Aorta (tissue), 5 donors: ENCODE data around the gene PLA2G3. TPM values are rescaled to one million over a fixed set of nuclear protein-coding genes. Genes with fewer than 3 reads are reported as not detected.
A peak's percentile ranks its signal among the peaks of the same experiment; 100 is the strongest.

Experiments used
- ATAC-seq: fragments of 200-7000 bp; cut with Tn5 transposase; one replicate; pipeline ENCODE4 v1.9.1; 2022; ENCODE audit warnings: moderate library complexity; ENCODE audit not compliant: low FRiP score
- DNase-seq, 2 donors: peaks; one replicate each; pipeline ENCODE4 v3.0.0-alpha.2; 2020
- H3K27ac ChIP-seq, 2 donors: one replicate each; pipeline ENCODE4 v1.5.1; 2013; ENCODE audit warnings: low read length in 2 of 2, mild to moderate bottlenecking in 2 of 2, moderate library complexity in 2 of 2, control low read depth in 1 of 2, inconsistent platforms in 1 of 2, low read depth in 1 of 2
- H3K27me3 ChIP-seq, 2 donors: one replicate each; pipeline ENCODE4 v1.6.1; 2013; ENCODE audit warnings: control low read depth in 1 of 2, low read length in 1 of 2, mild to moderate bottlenecking in 1 of 2, moderate library complexity in 1 of 2; ENCODE audit not compliant: insufficient read depth in 2 of 2, control insufficient read depth in 1 of 2
- H3K36me3 ChIP-seq, 2 donors: one replicate each; pipeline ENCODE4 v1.6.1; 2013; ENCODE audit warnings: control low read depth in 1 of 2, low read length in 1 of 2, mild to moderate bottlenecking in 1 of 2; ENCODE audit not compliant: insufficient read depth in 2 of 2, control insufficient read depth in 1 of 2
- H3K4me1 ChIP-seq, 2 donors: one replicate each; pipeline ENCODE4 v1.6.1; 2013; ENCODE audit warnings: low read length in 2 of 2, control low read depth in 1 of 2, mild to moderate bottlenecking in 1 of 2, moderate library complexity in 1 of 2; ENCODE audit not compliant: insufficient read depth in 2 of 2, control insufficient read depth in 1 of 2
- H3K4me3 ChIP-seq, 2 donors: one replicate each; pipeline ENCODE4 v1.5.1; 2013; ENCODE audit warnings: low read length in 2 of 2, control low read depth in 1 of 2, mild to moderate bottlenecking in 1 of 2
- H3K9me3 ChIP-seq: one replicate; pipeline ENCODE4 v1.6.1; 2013; ENCODE audit warnings: mild to moderate bottlenecking, low read length; ENCODE audit not compliant: control insufficient read depth
- WGBS, 2 donors: extraction: QIAGEN DNeasy Blood & Tissue Kit; methylation state at CpG; one replicate each; pipeline ENCODE4 v1.1.7; 2013; 5-methylcytosine and 5-hydroxymethylcytosine counted together
- intact Hi-C, 2 donors: fragments of 100-400 bp; cut with DNase I; formaldehyde crosslinking; loops; one replicate each; pipeline versions ENCODE4 v1.14.2 to v1.15.0; 2022
- long read RNA-seq, 2 donors: library from polyadenylated mRNA; unstranded; transcript quantifications; one replicate each; pipeline ENCODE4 v2.0.0, GENCODE V29; 2020 to 2021
- polyA plus RNA-seq, 2 donors: library from polyadenylated mRNA; stranded (reverse); fragments of 200-250 nt; gene quantifications; one replicate each; pipeline ENCODE4 v1.2.3, GENCODE V29; 2013
- total RNA-seq, 2 donors: library from RNA; stranded (reverse); fragmentation: NEBNext Ultra II Directional; extraction: Animal tissue kit (Norgen Biotek cat#: 25700); gene quantifications; one replicate each; pipeline ENCODE4 v1.2.1, GENCODE V29; 2021
- donor health status: healthy with polysubstance abuse.
- donor health status: Bipolar disorder and iron deficiency.
- donor health status: DM: no; HTN: no; CAD: no.
- donor health status: DM: no; HTN: no; CAD: no.
- donor health status: DM: yes; HTN: yes; CAD: no.

PLA2G3 gene, protein sequence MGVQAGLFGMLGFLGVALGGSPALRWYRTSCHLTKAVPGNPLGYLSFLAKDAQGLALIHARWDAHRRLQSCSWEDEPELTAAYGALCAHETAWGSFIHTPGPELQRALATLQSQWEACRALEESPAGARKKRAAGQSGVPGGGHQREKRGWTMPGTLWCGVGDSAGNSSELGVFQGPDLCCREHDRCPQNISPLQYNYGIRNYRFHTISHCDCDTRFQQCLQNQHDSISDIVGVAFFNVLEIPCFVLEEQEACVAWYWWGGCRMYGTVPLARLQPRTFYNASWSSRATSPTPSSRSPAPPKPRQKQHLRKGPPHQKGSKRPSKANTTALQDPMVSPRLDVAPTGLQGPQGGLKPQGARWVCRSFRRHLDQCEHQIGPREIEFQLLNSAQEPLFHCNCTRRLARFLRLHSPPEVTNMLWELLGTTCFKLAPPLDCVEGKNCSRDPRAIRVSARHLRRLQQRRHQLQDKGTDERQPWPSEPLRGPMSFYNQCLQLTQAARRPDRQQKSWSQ
- not detected for total RNA-seq
- under 1 TPM in 1 of 2 donors, not detected in 1; 0.33 TPM for polyA plus RNA-seq
- long read RNA-seq, donor 1 = 0 reads
- long read RNA-seq, donor 2, partial matches to known transcripts = 0 of 1 reads
- long read RNA-seq, donor 2, other reads (novel, unspliced or antisense) = 1 of 1 reads

DNA sequence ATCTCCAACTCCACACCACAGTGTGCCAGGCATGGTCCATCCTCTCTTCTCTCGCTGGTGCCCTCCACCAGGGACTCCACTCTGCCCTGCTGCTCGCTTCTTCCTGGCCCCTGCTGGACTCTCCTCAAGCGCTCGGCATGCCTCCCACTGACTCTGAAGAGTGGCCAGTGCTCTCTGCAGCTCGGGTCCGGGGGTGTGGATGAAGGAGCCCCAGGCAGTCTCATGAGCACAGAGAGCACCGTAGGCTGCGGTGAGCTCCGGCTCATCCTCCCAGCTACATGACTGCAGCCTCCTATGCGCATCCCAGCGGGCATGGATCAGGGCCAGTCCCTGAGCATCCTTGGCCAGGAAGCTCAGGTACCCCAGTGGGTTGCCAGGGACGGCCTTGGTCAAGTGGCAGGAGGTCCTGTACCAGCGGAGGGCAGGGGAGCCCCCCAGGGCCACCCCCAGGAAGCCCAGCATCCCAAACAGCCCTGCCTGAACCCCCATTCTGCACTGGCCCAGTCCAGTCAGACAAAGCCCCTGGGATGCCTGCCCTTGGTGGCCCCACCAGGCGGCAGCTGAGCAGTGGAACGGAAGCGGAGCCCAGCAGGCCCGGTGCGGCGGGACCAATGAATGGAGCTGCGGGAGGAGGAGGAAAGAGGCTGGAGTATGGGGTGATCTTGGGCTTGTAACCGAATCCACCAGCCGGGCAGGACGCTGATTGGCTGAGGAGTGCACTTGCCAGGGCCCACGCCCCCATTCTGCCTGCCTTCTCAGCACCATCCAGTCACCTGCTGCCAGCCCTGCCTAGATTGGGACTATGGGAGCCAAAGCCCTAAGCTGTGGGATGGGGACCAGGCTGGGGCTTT, at the start of gene PLA2G3:
PLA2G3 (minus strand) TSS at position 643 of the 851 bp plus-strand sequence; CDS start at position 489, 154 bp downstream.
- intact Hi-C loops = loop anchor here in 1 of 2 donors (10.0 kb wide), 1 partner anchor 505 kb away; the partner anchor contains the start of gene SLC35E4
- DNase-seq (peak in 1 of 2 donors; percentile 78), ATAC-seq (no peak)
- 25 to 33% methylated on average over 23 to 24 of the region's 24 CpGs for WGBS, 2 donors
- no peak within 1 kb of the TSS for H3K27ac ChIP-seq
- no peaks in the 10 kb centered on the region for H3K9me3 ChIP-seq
- no peaks in the 10 kb centered on the region for H3K27me3 ChIP-seq
- H3K4me3 ChIP-seq = no peak within 1 kb of the TSS
- no peaks in the 10 kb centered on the region for H3K4me1 ChIP-seq
- no peaks in the 10 kb centered on the region for H3K36me3 ChIP-seq

GRCh38 chr22:31187627-31188026, 47.3 kb upstream of the PLA2G3 start:
- Histone ChIP-seq H3K27ac (no peak overlapping the region), H3K27me3 (no peaks in the 10 kb centered on the region), H3K9me3 (no peaks in the 10 kb centered on the region), H3K4me1 (no peaks in the 10 kb centered on the region), H3K36me3 (peaks cover 0 to 2% of the 10 kb centered on the region in 2 donors), H3K4me3 (no peak overlapping the region)
- WGBS, 2 donors = 85 to 88% methylated on average over 6 of the region's 6 CpGs
- ATAC-seq = no peak
- intact Hi-C loops = no loop called here
- DNase-seq = no peak

- ATAC-seq = no peak
- Histone ChIP-seq H3K36me3 (peaks cover 0 to 2% of the 10 kb centered on the region in 2 donors), H3K4me1 (no peaks in the 10 kb centered on the region), H3K4me3 (no peak overlapping the region), H3K27me3 (no peaks in the 10 kb centered on the region), H3K27ac (no peak overlapping the region), H3K9me3 (no peaks in the 10 kb centered on the region)
- WGBS, 2 donors = 96 to 100% methylated on average over 5 of the region's 5 CpGs
- DNase-seq = no peak
- intact Hi-C loops = no loop called here
Observed at GRCh38 chr22:31185056-31185455, 44.7 kb upstream of the PLA2G3 start.

- DNase-seq (no peak), ATAC-seq (no peak)
- intact Hi-C loops = no loop called here
- 92 to 93% methylated on average over 27 to 30 of the region's 30 CpGs for WGBS, 2 donors
- Histone ChIP-seq H3K4me3 (no peak overlapping the region), H3K27me3 (no peaks in the 10 kb centered on the region), H3K4me1 (no peaks in the 10 kb centered on the region), H3K27ac (no peak overlapping the region), H3K9me3 (no peaks in the 10 kb centered on the region), H3K36me3 (peaks cover 0 to 2% of the 10 kb centered on the region in 2 donors)
Observed at GRCh38 chr22:31184015-31184414, 43.7 kb upstream of the PLA2G3 start.

DNA sequence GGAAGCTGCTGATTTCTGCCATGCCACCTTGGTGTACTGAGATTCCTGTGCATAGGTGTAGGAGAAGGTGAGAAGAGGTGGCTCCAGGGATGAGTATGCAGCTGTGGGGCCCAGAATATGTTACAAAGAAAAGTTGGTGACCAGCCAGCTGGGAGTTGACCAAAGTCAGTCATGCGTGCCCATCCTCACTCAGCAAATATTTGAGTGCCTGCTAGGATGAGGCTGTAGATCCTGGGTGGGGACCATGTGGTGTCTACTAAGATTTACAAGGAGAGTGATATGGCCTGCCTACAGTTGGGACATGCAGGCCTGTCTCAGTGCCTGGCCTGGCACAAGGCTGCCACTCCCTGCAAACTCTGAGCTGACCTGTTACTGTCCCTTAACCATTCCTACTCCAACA, 39.0 kb upstream of the PLA2G3 start:
- H3K27ac ChIP-seq = no peak overlapping the region
- H3K36me3 ChIP-seq = no peaks in the 10 kb centered on the region
- WGBS, 2 donors = 20 to 28% methylated on average over 1 of the region's 1 CpG

DNA sequence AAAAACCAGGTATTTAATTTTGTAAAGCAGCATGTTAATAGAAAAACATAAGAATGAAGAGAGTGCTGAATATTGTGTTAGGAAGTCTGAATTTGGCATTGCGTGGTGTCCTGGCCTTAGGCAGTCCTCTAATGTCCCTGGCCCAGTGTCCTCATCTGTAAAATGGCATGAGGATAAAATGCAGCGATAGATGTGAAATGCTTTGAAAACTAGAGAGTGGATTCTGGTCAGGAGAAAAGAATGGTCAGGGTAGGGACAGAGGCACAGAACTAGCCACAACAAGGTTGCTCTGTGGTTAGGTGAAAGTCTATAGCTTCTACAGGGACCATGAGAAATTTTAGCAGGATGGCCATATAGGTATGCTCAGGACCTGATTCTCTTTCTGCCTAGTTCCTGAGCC, 38.6 kb upstream of the PLA2G3 start:
- intact Hi-C loops = no loop called here
- no peaks in the 10 kb centered on the region for H3K9me3 ChIP-seq
- H3K27me3 ChIP-seq = no peaks in the 10 kb centered on the region
- no peak overlapping the region for H3K4me3 ChIP-seq
- H3K36me3 ChIP-seq = no peaks in the 10 kb centered on the region
- DNase-seq (no peak), ATAC-seq (no peak)
- peaks cover 4 to 6% of the 10 kb centered on the region in 2 donors for H3K4me1 ChIP-seq
- no peak overlapping the region for H3K27ac ChIP-seq
- 94 to 96% methylated on average over 2 of the region's 2 CpGs for WGBS, 2 donors

More for the DNA sequence above, 39.0 kb upstream of the PLA2G3 start:
- peaks cover 4 to 6% of the 10 kb centered on the region in 2 donors for H3K4me1 ChIP-seq
- no peaks in the 10 kb centered on the region for H3K9me3 ChIP-seq
- DNase-seq (no peak), ATAC-seq (no peak)
- no peaks in the 10 kb centered on the region for H3K27me3 ChIP-seq
- intact Hi-C loops = no loop called here
- no peak overlapping the region for H3K4me3 ChIP-seq

- peak; percentile 62 for ATAC-seq
- Histone ChIP-seq H3K4me3 (no peak overlapping the region), H3K36me3 (no peaks in the 10 kb centered on the region), H3K27ac (peak overlapping the region; percentile 23 to 85), H3K27me3 (no peaks in the 10 kb centered on the region), H3K4me1 (peaks cover 6 to 7% of the 10 kb centered on the region in 2 donors), H3K9me3 (no peaks in the 10 kb centered on the region)
- intact Hi-C loops = no loop called here
- DNase-seq = peak; percentile 82 to 84
- WGBS, 2 donors = 48 to 54% methylated on average over 6 of the region's 6 CpGs
Observed at GRCh38 chr22:31177420-31178162, 37.3 kb upstream of the PLA2G3 start.

- no peak for DNase-seq
Observed at GRCh38 chr22:31176923-31177322, 36.6 kb upstream of the PLA2G3 start.

More at GRCh38 chr22:31176923-31177322, 36.6 kb upstream of the PLA2G3 start:
- Histone ChIP-seq H3K27ac (peak overlapping the region; percentile 67 to 99), H3K27me3 (no peaks in the 10 kb centered on the region), H3K36me3 (no peaks in the 10 kb centered on the region), H3K9me3 (no peaks in the 10 kb centered on the region), H3K4me3 (no peak overlapping the region), H3K4me1 (peaks cover 6 to 7% of the 10 kb centered on the region in 2 donors)
- 43 to 60% methylated on average over 1 of the region's 1 CpG for WGBS, 2 donors
- ATAC-seq = peak; percentile 22
- intact Hi-C loops = no loop called here
